Activated T-cell treated with anti-CD3 and anti-CD28 coated beads for 1 hour (primary cell): ENCODE data around the gene ADSS1.

Experiments
- DNase-seq: peaks from one replicate; pipeline ENCODE4 v3.0.0-alpha.2; 2020; ENCODE audit warnings: low read depth

ADSS1 gene

GRCh38 chr14:104700225-104700651 is 23.8 kb upstream of the ADSS1 start:
- DNase-seq = no peak

DNA sequence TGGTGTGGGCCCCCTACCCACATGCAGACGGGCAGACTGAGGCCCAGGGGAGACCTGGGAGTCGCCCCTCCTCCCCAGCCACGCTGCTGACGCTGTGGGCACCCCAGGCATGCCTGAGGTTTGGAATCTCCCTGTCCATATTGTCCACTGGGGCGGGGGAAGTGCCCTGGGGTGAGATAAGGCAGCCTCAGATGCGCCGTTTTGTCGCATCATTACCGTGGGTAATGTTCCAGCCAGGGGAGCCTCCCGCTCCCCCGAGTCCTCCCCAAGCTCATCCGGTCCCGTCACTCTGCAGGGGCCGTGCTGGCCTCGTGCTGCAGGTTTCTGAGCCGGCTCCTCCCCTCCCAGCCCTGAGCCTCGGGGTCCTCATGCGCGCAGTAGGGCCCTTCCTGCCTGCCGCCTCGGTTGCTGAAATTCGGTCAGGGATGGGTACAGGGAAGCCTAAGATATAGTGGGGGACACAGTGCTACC is 23.2 kb upstream of the ADSS1 start:
- DNase-seq = no peak

- DNase-seq = no peak
Observed at GRCh38 chr14:104701383-104702076, 22.5 kb upstream of the ADSS1 start.

- no peak for DNase-seq
Observed at GRCh38 chr14:104702106-104702505, 21.9 kb upstream of the ADSS1 start.

- no peak for DNase-seq
Observed at GRCh38 chr14:104702673-104703072, 21.4 kb upstream of the ADSS1 start.

- DNase-seq = no peak
Observed at GRCh38 chr14:104703269-104703668, 20.8 kb upstream of the ADSS1 start.

DNA sequence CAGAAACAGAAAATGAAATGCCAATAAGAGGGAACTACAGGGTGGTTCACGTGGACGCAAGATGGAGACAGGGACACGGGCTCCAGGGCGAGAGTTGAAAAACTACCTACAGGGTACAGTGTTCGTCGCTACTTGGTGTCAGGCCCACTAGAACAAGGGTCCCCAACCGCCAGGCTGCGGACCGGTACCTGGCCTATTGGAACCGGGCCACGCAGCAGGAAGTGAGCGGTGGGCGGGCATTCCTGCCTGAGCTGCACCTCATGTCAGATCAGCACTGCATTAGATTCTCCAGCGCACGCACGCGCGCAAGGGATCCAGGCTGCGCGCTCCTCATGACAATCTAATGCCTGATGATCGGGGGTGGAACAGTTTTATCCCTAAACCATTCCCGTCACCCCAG is 19.8 kb upstream of the ADSS1 start:
- DNase-seq = no peak

GRCh38 chr14:104705340-104706047 is 18.5 kb upstream of the ADSS1 start:
- no peak for DNase-seq

DNA sequence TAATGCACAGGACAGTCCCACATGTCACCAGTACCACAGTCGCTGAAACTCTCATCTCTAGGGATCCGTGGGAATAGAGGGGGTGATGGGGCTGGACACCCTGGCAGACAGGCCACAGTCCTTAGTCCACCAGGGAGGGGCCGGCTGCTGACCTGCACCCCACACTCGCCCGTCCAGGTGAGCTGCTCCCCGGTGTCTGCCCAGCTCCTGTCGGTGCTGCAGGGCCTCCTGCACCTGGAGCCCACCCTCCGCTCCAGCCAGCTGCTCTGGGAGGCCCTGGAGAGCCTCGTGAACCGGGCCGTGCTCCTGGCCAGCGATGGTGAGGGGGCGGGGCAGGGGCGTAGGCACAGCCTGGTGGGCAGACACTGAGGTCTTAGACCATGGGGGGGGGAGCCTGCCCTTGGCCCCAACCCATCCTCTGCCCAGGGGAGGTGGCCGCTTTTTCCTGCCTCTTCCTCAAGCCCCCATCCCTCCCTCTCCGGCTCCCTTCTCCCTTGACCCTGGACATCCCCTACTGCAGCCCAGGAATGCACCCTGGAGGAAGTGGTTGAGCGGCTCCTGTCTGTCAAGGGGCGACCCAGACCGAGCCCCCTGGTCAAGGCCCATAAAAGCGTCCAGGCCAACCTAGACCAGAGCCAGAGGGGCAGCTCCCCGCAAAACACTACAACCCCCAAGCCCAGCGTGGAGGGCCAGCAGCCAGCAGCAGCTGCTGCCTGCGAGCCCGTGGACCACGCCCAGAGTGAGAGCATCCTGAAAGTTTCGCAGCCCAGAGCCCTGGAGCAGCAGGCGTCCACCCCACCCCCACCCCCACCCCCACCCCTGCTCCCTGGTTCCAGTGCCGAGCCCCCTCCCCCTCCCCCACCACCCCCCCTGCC is 17.1 kb upstream of the ADSS1 start:
- DNase-seq = no peak

DNA sequence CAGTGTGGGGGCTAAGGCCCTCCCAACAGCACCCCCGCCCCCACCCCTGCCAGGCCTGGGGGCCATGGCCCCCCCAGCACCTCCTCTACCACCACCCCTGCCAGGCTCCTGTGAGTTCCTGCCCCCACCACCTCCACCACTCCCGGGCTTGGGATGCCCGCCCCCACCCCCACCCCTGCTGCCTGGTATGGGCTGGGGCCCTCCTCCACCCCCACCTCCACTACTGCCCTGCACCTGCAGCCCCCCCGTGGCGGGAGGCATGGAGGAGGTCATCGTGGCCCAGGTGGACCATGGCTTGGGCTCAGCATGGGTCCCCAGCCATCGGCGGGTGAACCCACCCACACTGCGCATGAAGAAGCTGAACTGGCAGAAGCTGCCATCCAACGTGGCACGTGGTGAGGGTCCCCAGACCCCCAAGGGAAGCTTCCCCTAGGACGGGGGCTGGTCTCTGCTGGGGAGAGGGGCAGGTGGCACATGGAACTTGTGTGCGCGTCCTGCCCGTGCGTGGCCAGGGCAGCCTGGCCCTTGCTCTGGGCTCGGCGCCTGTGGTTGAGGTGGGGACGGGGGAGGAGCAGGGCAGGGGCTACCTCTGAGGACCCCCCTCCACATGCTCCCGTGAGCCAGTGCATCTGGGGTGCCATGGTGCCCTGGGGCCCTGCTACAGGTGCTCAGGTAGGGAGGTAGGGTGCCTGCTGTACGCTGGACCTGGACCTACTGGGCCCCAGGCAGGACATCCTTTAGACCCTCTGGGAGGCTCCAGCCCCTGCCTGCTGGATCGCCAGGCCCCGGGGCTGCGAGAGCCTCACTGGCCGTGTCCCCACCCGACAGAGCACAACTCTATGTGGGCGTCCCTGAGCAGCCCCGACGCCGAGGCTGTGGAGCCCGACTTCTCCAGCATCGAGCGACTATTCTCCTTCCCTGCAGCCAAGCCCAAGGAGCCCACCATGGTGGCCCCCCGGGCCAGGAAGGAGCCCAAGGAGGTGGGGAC is 16.1 kb upstream of the ADSS1 start:
- no peak for DNase-seq

GRCh38 chr14:104708606-104709268 is 15.3 kb upstream of the ADSS1 start:
- DNase-seq = peak; percentile 68

DNA sequence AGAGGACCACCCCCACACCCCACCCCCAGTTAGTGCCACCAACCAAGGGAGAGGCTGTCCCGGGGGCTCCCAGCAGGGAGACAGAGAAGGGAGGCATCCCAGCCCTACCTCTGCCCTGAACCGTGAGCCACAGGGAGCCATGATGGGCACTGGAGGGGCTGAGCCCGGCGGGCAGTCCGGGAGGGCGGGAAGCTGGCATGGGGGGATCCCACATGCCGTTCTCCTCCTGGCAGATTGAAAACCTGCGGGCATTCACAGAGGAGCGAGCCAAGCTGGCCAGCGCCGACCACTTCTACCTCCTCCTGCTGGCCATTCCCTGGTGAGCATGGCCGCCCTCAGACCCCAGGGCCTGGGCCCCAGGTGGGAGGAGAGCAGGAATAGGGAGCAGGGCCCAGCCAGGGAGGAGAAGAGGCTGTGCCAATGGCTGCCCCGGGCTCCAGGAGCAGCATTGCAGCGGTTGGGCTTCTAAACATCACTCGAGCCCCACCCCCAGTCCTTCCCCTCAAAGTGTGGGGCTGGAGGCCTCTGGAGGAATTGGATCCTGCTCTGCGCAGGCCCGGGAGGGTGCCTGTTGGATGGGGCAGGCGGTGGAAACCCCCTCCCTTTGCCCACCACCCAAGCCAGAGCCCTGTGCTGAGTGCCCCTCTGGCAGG is 14.5 kb upstream of the ADSS1 start:
- DNase-seq = no peak

DNA sequence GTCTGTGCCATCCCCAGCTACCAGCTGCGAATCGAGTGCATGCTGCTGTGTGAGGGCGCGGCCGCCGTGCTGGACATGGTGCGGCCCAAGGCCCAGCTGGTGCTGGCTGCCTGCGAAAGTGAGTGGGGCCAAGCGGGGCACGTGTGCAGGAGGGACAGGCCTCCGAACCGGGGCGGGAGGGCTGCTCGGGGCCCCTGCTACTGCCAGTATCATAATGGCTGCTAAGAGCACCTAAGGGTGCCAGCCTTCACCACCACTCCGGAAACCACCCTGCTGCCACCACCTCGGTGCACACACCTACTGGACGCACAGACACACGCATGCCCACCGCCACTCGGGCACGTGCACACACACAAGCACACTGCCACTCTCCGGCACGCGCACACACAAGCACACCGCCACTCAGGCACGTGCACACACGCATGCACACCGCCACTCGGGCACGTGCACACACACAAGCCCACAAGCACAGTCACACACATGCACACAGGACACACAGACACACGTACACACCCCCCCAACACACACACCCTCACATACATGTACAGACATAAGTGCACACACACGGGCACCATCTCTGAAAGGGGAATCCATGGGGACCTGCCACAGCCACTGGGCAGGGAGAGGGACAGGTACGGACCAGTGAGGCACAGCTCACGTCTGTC is 13.8 kb upstream of the ADSS1 start:
- no peak for DNase-seq

GRCh38 chr14:104712881-104713734 is 10.9 kb upstream of the ADSS1 start:
- no peak for DNase-seq

DNA sequence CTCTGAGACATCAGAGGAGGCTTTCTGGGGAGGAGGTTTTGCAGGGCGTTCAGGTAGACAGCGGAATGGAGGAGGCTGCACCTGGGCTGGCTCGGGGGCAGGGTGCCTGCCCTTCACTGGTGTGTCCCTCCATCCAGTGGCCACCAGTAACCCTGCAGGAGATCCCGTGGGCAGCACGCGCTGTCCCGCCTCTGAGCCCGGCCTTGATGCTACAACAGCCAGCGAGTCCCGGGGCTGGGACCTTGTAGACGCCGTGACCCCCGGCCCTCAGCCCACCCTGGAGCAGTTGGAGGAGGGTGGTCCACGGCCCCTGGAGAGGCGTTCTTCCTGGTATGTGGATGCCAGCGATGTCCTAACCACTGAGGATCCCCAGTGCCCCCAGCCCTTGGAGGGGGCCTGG is 10.0 kb upstream of the ADSS1 start:
- DNase-seq = no peak

GRCh38 chr14:104714681-104715080 is 9.3 kb upstream of the ADSS1 start:
- no peak for DNase-seq

DNA sequence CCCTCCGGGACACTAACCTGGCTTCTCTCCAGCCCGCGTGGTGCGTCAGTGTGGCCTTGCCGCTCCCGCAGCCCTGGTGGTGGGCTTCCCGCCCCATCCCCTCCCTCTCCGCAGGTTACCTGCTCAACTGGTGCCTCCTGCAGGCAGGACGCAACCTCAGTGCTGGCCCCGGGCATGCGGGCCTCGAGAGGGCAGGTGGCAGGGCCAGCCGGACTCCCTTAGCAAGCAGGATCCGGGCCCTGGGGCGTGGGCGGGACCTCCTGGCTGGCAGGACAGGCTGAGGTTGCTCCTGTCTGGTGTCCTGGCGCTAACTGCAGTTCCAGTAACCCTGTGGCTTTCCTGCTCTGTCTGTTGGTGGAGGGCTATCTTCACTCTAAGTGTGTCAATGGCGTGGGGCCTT is 8.6 kb upstream of the ADSS1 start:
- no peak for DNase-seq

DNA sequence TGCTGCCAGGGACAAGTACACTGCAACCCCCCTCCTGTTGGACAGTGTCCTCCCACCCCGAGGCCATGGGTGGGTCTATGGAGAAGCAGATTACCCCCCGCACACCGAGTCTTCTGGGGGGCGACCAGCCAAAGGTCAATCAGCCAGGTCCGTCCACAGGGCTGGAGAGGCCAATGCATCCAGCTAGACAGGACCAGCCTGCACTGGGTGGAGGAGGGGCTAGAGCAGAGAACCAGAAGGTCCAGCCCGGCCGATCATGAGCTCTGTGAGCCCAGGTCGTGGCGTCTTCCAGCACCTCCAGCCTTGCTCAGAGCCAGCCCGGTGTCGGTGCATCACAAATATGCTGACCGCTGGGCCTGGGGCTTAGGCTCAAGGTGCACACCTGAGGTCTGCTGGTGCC is 8.2 kb upstream of the ADSS1 start:
- DNase-seq = no peak

- no peak for DNase-seq
Observed at GRCh38 chr14:104717137-104717536, 6.9 kb upstream of the ADSS1 start.
